Choroid plexus epithelial cell (primary cell): ENCODE data around the gene CFL2.

ENCODE experiments used
- DNase-seq: peaks from one replicate; pipeline ENCODE4 v3.0.0-alpha.2; 2010; ENCODE audit warnings: low read depth
- H3K4me3 ChIP-seq: 2 replicates; pipeline ENCODE4 v1.5.1; 2011; ENCODE audit warnings: low read depth, mild to moderate bottlenecking, control low read depth, low read length, moderate library complexity
- TF ChIP-seq, protein P1 (sequence below): conservative IDR thresholded peaks from 2 replicates; pipeline ENCODE4 v1.5.1; 2011; ENCODE audit warnings: low read depth, mild to moderate bottlenecking, control low read depth, inconsistent platforms, low read length, moderate library complexity

Gene CFL2

DNA sequence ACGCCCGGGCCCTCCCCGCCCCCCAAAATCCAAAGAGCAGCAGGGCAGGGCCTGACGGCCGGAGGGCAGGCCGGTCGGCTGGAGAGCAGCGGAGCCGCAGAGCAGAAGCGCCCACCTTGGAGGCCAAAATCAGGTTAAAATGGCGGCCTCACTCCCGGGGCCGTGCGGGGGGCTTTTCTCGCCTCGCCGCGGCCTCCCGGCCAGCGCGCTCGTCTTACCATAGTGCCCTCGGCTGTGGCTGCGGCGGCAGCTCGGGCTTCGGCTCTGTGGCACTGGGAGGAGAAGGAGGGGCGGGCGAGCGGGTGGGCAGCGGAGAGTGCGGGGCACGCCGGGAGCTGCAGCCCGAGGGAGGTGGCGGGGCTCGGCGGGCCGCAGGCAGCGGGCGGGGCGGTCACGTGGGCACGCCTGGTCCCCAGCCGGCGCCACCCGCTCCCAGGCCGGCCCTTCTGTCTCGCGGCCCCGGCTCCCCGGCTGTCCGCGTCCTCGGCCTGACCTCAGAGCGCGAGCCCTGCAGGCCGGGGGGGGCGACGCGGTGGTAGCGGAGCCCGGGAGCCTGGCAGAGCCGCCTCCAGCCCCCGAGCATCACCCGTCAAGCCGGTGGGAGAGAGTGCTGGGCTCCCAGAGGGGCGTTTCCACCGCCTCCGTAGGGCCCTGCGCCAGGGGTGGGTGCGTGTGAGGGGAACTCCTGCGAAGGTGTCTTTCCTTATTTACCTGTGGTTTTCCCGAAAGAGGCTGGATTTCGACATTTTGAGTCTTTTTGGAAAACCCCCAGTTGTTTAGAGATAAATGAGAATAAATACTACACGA lies at the start of gene CFL2:
CFL2 (minus strand) TSS at position 274 of the 807 bp plus-strand sequence; CDS start at position 221, 53 bp downstream.
- peak; percentile 56 for DNase-seq
- TF ChIP-seq, protein P1, sequence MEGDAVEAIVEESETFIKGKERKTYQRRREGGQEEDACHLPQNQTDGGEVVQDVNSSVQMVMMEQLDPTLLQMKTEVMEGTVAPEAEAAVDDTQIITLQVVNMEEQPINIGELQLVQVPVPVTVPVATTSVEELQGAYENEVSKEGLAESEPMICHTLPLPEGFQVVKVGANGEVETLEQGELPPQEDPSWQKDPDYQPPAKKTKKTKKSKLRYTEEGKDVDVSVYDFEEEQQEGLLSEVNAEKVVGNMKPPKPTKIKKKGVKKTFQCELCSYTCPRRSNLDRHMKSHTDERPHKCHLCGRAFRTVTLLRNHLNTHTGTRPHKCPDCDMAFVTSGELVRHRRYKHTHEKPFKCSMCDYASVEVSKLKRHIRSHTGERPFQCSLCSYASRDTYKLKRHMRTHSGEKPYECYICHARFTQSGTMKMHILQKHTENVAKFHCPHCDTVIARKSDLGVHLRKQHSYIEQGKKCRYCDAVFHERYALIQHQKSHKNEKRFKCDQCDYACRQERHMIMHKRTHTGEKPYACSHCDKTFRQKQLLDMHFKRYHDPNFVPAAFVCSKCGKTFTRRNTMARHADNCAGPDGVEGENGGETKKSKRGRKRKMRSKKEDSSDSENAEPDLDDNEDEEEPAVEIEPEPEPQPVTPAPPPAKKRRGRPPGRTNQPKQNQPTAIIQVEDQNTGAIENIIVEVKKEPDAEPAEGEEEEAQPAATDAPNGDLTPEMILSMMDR: no peak

DNA sequence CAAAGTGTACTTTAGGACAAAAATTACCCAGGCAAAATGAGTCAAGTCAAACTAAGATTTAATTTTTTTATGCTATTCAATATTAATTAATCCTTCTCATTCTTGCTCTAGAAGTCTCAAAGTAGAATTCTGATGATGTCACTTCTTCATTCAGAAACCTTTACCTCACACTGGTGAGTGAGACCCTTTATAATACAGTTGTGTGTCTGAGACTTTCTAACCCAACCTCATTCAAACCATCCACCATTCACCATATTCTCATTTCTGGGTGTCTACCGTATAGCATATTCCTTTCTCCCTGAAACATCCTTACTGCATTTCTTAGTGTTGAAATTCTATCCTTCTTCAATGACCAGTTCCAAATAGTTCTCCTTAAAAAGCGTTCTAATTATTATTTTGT lies 40.8 kb upstream of the CFL2 start:
- TF ChIP-seq, protein P1: no peak
- no peak overlapping the region for H3K4me3 ChIP-seq
- DNase-seq: no peak

More for the DNA sequence above, at the start of gene CFL2:
- H3K4me3 ChIP-seq: peak within 1 kb of the TSS; percentile 87

DNA sequence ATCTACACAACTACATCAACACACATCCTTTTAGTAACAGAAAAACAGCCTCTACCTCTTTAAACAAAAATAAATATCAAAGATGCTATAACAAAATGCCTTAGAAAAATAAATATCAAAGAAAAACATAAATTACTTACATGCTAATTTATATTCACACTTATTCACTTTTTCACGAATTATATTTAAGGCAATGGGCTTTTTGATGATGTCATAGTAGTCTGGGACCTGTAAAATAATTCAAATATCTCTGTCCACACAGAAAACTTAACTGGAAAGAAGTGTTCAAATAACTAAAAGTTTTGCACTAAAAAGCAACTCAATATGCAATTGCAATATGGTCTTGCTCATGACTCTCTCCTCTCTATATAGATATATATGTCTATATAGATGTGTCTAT lies 40.3 kb upstream of the CFL2 start:
- DNase-seq: no peak
- TF ChIP-seq, protein P1: no peak
- no peak overlapping the region for H3K4me3 ChIP-seq

DNA sequence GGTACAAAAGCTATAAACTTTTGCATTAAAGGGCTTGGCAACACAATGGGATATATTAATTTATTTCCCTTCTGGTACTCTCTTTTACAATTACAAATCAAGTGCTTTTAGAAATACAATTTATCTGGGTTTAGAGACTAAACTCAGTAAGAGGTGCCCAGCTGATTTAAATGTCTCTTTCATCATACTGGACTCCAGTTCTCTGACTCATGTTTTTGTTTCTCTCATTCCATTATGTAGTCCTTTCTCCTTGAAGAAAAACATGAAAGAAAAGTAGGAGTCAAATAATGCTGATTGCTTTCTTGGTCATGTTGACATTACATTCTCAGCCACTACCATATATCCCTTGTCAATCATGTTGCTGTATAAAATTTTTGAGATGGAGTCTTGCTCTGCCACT lies 36.3 kb upstream of the CFL2 start:
- peak; percentile 85 for DNase-seq
- TF ChIP-seq, protein P1: no peak
- H3K4me3 ChIP-seq: no peak overlapping the region

DNA sequence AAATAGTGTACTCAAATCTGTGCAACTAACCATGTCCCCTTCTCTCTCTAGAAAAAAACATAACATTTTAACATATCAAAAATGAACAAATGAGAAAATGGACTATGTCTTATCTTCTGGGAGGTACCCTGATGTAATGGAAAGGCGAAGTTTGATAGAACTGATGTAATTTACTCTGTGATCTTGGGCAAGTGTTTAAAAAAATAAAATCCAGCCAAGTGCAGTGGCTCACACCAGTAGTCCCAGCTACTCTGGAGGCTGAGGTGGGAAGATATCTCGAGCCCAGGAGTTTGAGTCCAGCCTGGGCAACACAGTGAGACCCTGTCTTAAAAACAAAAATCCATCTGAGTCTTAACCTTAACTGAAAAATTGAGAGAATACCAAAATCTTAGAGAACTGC lies 35.8 kb upstream of the CFL2 start:
- no peak overlapping the region for H3K4me3 ChIP-seq
- TF ChIP-seq, protein P1: no peak
- DNase-seq: peak; percentile 10

DNA sequence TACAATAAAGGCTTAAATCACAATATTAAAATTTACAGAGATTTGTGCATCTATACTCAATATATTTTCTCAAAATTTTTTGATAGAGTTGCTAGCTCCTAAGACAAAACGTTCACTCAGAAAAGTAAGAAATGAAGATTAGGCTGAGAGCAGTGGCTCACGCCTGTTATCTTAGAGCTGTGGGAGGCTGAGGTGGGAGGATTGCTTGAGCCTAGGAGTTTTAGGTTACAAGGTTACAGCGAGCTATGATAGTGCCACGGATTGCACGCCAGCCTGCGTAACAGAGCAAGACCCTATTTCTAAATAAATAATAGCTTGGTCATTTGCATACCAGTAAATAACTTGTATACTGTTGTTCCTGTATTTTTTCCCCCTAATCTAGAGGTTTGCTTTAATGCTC lies 35.0 kb upstream of the CFL2 start:
- H3K4me3 ChIP-seq: no peak overlapping the region
- TF ChIP-seq, protein P1: no peak
- DNase-seq: no peak
